ENCODE results near the gene MLLT6.

Gene MLLT6

DNA sequence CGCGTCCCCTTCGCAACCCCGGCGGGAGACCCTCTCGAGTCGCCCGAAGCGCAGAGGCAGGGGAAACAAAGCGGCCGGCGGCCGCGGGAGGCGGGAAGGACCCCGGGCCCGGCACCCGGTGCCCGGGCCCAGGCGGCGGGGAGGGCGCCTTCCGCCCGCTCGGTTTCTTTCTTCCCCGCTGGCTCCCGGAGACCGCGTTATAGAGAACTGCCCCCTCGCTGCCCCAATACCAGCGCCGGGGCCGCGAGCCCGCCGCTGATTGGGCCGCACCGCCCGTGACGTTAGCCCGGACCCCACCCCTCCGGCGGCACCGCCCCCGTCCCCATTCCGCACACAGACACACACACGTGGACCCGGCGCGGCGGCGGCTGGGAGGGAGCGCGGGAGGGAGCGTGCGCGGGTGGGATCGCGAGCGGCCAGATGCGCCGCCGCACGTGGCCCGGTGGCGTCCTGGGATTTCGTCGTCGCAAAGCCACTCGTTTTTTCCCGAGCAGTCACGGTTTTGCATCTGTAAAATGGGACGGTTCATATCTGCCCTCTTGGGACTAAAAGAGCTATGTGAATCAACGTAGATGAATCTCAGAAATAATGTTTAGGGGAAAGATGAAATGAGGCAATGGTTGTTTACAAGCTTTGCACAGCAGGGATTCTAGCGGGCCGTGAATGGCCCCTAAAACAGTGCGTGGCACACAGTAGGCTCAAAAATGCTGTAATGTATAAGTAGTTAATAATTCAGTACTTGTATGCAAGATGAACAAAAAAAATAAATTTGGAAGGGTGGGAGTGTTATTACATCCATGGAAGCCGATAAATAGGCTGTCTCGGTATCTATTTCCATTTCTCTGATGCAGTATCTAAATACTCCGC is 30.1 kb upstream of the MLLT6 start, which contains the start of gene EPOP:
Gene EPOP (minus strand): TSS at position 209 of the 867 bp plus-strand sequence. CDS start 462 bp downstream, outside the sequence.
- peak; percentile 91 for DNase-seq (ENCODE audit: low spot score)

DNA sequence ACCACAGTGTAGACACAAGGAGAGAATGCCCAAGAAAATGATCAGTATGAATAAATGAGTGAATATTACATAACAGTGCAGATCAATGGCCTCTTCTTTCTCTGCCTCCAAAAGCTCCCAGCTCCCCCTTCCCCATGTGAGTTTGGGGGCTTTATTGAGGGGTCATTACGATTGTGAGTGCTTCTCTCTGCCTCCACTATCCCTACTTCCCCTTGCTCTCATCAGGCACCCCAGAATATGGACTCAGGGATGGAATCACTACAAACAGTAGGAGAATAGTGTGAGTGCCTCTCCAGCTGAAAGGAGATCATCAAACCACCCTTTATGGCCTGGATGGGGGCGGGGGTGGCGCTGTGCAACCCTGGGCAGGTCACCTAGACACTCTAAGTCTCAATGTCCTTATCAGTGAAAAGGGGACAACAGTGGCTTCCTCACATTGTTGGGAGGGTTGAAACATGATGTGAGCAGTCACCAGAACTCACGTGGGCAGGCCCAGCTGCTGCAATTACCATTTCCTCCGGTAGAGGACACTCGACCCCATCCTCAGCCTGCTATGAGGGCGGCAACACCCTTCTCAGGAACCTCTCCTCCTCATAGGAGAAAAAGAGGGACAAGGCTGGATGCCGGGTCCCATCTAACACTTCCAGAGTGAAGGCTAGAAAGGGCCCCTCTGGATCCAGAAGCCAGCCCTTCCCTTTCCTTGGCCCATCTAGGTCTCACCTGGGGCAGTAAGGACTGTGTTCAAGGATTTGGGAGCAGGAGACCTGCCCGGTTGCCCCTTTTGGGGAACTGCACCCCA is 28.2 kb upstream of the MLLT6 start:
- peak; percentile 84 for DNase-seq (ENCODE audit: low spot score)

DNA sequence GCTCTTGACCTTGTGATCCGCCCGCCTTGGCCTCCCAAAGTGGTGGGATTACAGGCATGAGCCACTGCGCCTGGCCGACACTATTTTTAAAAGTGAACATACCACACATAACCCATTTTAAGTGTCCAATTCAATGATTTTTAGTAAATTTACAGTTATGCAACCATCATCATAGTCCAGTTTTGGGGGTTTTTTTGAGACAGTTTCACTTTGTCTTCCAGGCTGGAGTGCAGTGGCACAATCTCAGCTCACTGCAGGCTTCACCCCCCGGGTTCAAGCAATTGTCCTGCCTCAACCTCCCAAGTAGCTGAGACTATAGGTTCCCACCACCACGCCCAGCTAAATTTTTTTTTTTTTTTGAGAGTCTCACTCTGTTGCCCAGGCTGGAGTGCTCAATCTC is 27.3 kb upstream of the MLLT6 start:
- no peak for DNase-seq (ENCODE audit: low spot score)

GRCh38 chr17:38681096-38681495 is 24.0 kb upstream of the MLLT6 start:
- DNase-seq (ENCODE audit: low spot score), result no peak

DNA sequence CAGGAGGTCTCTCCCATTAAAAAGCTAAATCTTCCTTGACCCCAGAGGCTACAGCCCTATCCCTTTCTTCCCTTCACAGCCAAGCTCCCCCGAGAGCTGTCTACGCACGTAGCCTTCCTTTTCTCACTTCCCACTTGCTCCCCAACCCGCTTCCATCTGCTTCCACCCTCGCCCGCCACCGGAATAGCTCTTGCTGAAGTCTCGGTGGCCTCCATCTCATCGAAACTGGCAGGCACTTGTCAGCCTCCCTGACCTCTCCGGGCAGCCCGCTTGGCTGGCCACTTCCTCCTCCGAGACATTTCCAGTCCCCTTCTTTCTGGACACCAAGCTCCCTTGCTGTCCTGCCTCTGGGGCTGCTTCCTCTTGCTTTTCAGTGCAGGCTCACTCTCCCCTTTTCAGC is 19.6 kb upstream of the MLLT6 start:
- no peak for DNase-seq (ENCODE audit: low spot score)

DNA sequence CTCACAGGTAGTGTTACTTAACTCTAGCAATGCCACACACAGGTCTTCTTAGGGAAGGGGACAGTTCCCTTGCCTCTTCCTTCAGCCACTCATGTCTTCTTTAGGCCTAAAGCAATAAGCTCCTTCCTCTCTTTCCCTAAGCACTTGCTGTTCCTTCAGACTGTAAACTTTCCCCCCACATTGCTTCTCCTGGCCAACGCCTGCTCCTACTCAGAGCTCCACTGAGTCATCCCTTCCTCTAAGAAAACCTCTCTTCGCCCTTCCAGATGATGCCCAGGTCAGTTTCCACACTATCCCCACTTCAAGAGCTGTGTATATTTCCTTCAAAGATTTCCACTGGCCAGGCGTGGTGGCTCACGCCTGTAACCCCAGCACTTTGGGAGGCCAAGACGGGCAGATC is 17.8 kb upstream of the MLLT6 start:
- no peak for DNase-seq (ENCODE audit: low spot score)

- no peak for DNase-seq (ENCODE audit: low spot score)
Measured at GRCh38 chr17:38690386-38690785, 14.7 kb upstream of the MLLT6 start.

- no peak for DNase-seq (ENCODE audit: low spot score)
Measured at GRCh38 chr17:38691154-38691553, 13.9 kb upstream of the MLLT6 start.

DNA sequence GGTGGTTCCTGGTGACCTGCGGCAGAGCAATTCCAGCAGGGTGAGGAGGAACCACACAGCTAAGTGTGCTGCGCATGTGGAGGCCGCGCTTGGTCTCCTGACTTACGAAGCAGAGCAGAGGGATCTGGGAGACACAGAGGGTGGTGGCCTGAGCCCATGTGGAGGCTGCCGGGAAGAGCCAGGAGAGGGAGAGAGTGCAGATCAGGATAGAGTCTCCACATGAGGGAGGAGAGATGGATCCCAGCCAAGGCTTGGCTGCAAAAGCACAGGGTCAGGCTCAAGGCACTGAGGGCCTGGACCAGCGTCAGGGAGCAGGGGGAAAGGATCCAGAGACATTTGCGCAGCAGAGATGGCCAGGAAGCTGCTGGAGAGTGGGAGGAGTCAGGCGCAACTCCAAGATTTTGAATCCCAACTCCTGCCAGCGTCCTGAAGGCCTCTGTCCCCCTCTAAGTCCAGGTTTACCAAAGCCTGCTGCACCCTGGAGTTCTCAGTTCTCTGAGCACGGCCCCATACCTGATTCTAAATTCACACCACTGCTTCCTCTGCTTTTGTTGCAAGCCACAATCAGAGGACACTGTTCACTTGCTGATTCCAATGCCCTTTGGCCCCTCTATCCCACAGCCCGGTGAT is 11.3 kb upstream of the MLLT6 start:
- DNase-seq (ENCODE audit: low spot score), result no peak

- DNase-seq (ENCODE audit: low spot score), result no peak
Measured at GRCh38 chr17:38697061-38697820, 7.8 kb upstream of the MLLT6 start.

DNA sequence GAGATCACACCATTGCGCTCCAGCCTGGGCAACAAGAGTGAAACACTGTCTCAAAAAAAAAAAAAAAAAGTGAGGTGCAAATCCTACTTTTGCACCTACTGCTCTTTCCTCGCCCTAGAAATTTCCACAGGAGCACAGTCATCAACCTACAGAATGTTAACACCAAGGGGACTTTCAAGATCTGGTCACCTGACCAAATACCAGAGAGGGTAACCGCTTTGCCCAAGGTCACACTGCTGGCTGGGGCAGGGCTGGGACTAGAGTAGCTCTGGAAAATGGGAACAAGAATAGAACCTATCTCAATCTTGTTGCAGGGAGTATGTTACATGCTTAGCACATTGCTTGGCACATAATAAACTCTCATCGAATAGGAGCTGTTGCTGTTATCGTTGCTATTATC is 6.3 kb upstream of the MLLT6 start:
- no peak for DNase-seq (ENCODE audit: low spot score)

DNA sequence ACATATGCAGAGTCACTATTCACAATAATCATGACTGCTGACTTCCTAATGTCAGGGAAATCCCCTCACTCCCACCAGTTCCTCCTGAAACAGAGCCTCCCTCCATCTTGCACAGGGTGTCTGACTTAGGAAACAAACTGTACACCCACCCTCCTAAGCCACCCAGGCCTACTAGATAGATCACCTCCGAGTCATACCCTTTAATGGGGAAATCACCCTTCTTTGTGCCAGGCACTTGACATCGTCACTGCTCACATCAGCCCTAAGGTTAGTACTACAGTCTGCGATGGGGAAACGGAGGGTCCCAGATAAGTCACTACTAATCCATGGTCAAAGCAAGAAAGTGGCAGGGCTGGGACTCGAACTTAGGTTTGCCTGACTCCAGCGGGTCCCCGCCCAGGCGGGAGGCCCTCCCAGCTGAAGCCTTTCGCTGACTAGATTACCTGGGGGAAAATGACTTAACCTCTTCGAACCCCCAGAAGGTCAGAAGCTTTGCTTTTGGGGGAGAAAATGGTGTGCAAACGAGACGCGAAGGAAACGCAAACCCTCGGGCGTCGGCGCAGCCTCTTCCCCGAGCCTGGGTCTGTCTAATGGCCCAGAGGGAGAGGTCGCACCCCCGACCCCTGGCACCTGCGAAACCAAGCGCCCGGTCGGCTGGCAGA is 3.4 kb upstream of the MLLT6 start:
- DNase-seq (ENCODE audit: low spot score), result peak; percentile 64

- peak; percentile 81 for DNase-seq (ENCODE audit: low spot score)
Measured at GRCh38 chr17:38702166-38702915, 2.7 kb upstream of the MLLT6 start.

DNA sequence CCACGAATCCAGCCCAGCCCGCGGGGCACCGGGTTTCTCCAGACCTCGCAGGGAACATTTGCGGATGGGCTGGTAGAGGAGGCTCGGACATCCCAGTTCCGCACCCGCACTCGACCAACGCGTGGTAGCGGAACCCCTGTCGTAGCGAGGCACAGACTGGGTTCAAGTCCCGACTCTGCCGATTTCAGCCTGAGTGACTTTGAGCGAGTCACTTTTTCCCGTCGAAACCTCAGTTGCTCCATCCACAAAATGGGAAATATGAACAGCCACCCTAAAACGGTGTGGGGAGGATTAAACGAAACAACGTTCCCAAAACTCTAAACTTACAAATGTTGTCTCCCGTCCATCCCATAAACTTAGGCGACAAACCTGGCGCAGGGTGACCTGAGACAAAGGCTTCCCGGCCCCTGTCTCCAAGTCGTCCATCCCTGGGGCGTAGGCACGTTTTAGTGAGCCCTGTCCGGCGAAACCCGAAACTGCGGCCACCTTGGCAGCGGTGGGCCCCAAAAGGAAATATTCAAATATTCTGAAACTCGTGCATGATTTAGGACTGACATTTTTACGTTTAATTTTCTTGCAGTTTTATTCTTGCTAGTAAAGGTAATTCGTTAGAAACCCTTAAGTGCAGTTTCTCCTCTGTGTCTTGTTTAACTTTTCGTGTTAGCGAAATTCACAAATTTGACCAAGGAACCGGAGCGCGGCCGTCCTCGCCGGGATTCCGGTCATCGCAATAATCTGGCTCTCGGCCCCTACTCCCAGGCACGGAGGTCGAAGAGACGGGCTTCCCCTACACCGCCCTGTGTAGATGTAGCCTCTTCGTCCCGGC is 1.9 kb upstream of the MLLT6 start:
- peak; percentile 26 for DNase-seq (ENCODE audit: low spot score)

- peak; percentile 78 for DNase-seq (ENCODE audit: low spot score)
Measured at GRCh38 chr17:38703742-38704605, 1.1 kb upstream of the MLLT6 start.

- no peak for DNase-seq (ENCODE audit: low spot score)
Measured at GRCh38 chr17:38705523-38705802, 390 bp downstream of the MLLT6 start.

GRCh38 chr17:38705803-38706504 is 881 bp downstream of the MLLT6 start:
- peak; percentile 48 for DNase-seq (ENCODE audit: low spot score)

GRCh38 chr17:38706505-38707216 is 1.6 kb downstream of the MLLT6 start:
- peak; percentile 40 for DNase-seq (ENCODE audit: low spot score)
